GM18502 (cell line): ENCODE data around the gene FAM222B.
A peak's percentile ranks its signal among the peaks of the same experiment; 100 is the strongest.

Experiments
- ATAC-seq: cut with Tn5 transposase; IDR thresholded peaks from one replicate; pipeline ENCODE4 v1.9.1; 2021; ENCODE audit warnings: mild to moderate bottlenecking; ENCODE audit not compliant: unreplicated experiment, poor library complexity

Gene FAM222B

DNA sequence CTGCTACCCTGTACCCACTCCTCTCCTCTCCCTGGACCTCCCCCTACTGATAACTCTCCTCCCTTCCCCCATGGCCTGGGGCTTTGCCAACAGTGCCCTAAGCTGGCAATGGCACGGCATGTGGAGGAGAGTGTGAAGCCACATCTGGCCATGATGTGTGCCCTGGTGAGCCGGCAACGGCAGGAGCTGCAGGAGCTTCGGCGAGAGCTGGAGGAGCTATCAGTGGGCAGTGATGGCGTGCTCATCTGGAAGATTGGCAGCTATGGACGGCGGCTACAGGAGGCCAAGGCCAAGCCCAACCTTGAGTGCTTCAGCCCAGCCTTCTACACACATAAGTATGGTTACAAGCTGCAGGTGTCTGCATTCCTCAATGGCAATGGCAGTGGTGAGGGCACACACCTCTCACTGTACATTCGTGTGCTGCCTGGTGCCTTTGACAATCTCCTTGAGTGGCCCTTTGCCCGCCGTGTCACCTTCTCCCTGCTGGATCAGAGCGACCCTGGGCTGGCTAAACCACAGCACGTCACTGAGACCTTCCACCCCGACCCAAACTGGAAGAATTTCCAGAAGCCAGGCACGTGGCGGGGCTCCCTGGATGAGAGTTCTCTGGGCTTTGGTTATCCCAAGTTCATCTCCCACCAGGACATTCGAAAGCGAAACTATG is 93.6 kb downstream of the FAM222B start:
- ATAC-seq: no peak

DNA sequence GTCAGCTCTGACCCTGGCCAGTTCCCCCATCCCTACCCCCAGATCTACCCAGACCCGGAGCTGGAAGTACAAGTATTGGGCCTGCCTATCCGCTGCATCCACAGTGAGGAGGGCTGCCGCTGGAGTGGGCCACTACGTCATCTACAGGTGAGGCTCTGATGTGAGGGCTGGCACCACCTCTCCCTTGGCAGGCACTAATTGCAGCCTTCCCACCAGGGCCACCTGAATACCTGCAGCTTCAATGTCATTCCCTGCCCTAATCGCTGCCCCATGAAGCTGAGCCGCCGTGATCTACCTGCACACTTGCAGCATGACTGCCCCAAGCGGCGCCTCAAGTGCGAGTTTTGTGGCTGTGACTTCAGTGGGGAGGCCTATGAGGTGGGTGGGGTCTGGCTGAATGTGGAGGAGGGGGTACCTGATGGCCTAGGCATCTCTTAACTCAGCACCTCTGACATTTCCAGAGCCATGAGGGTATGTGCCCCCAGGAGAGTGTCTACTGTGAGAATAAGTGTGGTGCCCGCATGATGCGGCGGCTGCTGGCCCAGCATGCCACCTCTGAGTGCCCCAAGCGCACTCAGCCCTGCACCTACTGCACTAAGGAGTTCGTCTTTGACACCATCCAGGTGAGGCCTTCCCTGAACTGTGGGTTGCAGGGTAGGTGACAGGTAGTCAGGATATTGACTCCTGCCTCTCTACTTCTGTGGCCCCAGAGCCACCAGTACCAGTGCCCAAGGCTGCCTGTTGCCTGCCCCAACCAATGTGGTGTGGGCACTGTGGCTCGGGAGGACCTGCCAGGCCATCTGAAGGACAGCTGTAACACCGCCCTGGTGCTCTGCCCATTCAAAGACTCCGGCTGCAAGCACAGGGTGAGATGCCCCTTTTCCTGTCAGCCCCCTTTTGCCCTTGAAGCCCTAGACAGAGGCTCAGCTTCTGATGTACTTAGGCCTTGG is 94.5 kb downstream of the FAM222B start:
- no peak for ATAC-seq

DNA sequence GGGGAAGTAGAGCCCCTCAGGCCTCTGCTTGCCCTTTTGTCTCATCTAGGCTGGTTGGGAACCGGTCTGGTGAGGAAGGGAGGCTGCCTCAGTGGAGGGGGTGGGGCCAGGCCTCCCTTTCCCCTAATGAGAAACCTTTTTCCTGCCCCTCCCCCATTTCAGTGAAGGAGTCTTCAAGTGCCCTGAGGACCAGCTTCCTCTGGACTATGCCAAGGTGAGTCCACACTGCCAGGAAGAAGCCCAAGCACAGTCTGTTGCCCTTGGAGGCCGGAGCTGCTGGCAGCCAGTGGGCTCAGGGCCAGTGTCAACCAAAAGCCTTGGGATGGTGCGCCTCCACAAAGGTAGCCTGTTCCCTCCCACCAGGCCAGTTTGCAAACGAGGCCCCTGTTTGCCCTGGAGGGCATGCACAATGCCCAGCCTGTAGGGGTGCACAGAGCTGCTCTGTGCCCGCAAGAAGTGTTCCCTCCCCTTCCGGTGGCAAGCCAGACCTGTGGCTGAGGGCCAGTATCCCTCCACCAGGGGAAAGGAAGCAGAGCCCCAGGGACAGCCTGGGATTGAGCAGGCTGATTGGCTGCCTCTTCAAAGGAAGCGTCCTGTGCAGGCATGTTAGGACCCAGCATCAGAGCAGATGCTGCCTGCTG is 95.4 kb downstream of the FAM222B start:
- no peak for ATAC-seq

DNA sequence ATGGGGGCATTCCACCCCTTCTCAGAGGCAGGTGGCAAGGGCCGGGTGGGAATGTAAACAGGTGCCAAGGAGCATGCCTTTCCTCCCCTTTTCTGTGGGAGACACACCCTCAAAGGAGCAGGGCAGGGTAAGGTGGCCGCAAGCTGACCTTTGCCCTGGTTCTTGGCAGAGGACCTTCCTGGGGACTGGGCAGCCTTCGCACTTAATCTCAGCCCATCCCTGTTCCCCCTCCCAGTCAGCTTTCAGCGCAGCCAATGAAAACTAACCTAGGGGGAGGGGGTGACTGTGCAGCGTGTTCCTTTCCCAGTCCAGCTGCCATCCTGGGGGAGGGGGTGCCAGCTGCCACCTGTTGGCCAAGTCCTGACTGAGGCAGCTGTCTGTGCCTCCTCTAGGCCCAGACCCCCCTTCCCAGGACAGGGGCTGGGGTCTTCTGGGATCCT is 96.0 kb downstream of the FAM222B start:
- ATAC-seq: no peak

DNA sequence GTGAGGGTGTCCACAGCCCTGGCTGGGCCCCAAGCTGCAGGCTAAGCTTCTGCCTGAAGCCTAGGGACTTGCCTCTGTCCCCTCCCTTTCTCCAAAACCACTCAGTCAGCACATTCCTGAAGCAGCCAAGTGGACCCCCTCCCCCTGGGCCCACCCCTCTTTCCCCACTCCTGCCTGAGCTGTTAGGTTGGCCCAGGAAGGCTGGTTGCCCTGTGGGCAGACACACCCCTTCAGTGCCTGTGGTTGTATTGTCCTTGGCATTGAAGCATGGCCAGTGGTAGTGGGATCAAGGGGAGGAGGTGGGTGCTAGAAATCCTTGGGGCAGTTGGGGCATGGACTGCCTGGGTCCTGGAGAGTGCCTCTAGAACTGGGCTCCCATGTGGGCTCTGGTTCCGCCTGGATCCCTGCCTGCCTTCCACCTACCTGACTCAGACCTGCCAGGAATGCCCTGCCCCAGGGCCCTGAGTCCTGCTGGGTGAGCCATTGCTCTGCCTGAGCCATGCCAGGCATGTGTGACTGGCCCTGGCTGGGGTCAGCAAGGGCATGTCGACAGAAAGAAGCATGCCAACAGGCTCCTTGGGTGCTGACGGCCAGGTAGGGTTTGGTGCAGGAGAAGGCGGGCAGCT is 96.7 kb downstream of the FAM222B start:
- no peak for ATAC-seq

DNA sequence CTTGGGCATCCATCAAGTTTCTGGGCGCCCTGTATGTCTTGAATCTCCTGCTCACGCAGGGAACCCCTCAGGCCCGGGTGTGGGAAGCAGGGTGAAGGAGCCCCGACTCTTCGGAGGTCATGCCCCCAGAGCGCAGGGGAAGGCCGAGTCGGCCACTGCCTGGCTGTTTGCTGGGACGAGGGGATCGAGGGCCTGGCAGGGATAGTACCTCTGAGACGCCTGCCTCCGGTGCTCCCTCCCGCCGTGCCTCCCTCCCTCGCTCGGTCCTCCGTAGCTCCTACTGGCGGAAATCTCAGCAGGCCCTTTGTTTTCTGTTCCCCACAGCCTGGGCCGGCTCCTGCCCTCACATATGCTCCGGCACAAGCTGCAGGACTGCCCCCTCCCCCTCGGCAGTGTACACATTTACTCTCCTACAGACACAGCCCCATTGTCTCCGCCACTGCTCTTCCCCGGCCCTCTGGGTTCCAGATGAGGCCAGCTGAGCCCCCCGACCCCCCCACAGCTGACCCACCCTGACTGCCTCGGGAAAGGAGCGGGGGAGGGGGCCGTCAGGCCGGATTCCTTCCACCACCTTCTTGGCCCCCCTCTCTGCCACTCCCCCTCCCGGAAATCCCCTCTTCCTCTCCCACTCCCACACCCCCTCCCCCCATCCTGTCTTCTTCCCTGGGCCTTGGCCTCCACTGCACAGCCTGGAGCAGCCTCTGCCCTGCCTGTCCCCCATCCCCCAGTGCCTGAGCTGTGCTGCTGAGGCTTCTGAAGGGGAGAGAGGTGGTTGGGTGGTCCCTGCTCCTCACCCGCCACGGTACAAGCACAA is 97.4 kb downstream of the FAM222B start:
- ATAC-seq: no peak

DNA sequence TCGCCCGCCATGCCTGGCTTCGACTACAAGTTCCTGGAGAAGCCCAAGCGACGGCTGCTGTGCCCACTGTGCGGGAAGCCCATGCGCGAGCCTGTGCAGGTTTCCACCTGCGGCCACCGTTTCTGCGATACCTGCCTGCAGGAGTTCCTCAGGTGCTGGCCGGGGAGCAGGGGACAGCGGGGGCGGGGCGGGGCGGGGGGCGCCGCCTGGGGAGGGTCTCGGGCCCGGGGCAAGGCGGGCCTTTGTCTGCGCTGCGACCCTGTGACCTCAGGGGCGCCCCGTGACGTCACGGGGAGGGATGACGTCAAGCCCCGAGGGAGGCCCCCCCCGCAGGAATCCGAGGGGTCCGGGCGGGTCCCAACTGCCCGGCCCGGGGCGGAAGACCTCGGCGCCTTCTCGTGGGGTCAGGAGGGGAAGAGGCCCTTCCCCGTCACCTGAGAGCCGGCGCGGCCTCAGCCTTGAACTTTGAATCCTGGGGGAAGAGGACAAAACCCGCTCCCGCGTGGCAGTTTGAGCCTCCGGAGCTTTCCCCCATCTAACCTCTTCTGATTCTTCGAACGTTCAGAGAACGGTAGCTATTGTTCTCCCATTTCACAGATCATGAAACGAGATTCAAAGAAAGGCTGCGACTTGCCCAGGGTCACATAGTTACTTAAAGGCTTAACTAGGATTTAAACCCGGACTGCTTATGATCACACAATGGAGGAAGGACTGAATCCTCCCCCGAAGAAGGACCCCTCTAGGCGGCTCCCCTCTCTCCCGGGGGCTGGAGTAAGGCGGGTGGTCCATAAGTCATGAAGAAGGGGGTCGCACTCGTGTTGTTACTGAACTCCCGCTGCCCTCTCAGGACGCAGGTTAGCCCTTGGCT is 98.3 kb downstream of the FAM222B start:
- ATAC-seq: peak; percentile 32

DNA sequence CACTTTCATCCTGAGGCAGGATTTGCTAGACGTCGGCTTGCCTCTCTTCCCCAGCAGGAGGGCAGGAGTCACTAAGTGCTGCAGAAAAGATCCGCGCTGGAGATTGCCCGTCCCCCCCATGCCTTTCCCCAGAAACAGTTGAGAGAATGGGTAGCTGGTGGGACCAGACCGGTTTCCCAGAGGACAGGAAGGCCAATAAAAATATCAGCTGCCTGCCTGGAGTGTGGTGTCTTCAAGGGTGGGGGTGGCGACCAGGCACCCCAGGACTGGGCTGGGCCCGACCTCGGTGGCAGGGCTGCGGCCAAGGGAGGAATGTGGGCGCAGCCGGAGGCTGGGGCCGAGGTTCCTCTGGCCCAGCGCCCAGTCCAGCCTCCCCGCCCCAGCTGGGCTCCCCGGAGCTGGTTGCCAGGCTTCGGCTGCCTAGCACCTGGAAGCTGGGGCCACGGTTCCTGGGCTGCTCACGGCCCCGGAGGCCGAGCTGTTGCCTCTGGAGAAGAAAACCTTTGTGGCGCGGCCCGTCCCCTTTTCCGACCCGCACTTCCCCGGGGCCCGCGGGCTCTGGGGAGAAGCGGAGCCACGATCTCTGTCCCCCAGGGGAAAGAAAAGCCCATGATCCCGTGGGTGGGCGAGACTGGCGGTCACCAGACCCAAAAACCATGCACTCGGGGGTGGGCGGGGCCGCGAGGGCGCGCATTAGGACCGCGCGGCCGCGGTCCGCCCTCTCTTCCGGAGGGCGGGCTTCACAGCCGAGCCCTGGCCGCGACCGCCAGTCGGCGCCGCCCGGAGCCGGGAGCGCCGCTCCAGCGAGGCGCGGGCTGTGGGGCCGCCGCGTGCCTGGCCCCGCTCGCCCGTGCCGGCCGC is 99.1 kb downstream of the FAM222B start, which contains the start of gene TRAF4:
TSS of gene TRAF4 (plus strand) at position 769 of the 861 bp plus-strand sequence. CDS start 102 bp downstream, outside the sequence.
- peak; percentile 63 for ATAC-seq

DNA sequence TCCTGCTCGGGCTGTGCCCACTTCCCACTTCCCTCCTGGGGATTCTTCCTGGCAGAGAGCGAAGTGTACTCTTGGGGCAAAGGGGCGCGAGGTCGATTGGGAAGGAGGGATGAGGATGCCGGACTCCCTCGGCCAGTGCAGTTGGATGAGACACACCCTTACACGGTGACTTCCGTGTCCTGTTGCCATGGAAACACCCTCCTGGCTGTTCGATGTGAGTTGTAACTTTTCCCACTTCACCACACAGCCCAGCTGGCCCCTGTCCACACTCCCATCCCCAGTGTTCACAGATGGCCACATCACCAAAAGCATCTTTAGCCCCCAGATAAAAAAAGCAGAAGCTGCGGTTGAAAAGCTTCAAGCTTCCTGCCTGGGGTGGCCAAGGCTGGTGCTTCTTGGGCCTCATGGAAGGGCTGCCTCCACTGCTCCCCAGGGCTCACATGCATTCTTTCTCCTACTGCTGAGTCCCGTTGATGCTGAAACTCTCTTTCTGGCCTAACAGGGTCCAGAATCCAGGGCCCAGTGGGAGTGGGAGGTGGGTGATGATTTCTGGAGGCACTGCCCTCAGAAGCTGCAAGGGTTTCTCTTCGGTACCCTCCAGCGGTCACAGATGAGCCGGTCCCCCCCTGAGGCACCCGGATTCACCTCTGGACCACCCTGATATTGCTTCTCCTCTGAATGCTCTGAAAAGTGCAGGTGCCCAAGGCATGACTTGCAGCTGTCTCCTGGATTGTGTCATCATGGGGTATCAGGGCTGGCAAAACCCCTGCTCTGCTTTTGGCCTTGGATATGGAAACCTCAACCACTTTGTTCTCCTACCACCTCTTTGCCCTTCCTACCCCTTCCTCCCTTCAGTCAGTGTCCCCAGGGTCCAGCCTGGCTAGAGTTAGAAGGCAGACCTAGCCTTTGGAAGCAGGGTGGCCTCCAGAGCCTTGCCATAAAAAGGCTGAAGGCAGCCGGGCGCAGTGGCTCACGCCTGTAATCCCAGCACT is 100.9 kb downstream of the FAM222B start:
- ATAC-seq: no peak

DNA sequence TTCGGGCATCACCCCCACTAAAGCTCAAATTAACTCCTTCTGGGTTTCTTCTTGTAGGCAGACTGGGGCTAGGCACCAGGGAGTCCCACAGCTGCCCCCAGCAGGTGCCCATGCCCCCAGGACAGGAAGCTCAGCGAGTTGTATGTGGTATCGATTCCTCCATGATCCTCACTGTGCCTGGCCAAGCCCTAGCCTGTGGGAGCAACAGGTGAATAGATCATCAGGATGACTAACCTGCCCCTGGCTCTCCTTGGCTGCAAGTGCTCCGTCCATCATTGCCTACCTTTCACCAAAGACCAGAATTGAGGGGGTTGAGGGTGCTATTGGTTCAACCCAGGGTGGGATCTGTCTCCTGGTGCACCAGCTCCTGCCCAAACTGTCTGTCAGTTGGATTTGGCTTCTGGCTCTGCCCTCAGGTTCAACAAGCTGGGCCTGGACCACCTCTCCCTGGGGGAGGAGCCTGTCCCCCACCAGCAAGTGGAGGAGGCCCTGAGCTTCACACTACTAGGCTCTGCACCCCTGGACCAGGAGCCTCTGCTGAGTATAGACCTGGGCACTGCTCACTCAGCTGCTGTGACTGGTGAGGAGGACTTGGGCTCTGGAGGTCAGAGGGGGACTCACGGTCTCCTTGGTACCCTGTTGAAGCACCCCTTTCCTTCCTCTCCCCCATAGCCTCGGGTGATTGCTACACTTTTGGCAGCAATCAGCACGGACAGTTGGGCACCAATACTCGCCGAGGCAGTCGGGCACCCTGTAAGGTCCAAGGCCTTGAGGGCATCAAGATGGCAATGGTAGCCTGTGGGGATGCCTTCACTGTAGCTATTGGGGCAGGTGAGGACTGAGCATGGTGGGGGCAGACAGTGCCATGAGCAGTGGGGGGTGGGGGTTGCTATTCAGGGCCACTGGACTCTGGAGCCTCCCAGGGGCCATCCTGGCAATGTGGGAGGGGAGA is 101.9 kb downstream of the FAM222B start:
- no peak for ATAC-seq

DNA sequence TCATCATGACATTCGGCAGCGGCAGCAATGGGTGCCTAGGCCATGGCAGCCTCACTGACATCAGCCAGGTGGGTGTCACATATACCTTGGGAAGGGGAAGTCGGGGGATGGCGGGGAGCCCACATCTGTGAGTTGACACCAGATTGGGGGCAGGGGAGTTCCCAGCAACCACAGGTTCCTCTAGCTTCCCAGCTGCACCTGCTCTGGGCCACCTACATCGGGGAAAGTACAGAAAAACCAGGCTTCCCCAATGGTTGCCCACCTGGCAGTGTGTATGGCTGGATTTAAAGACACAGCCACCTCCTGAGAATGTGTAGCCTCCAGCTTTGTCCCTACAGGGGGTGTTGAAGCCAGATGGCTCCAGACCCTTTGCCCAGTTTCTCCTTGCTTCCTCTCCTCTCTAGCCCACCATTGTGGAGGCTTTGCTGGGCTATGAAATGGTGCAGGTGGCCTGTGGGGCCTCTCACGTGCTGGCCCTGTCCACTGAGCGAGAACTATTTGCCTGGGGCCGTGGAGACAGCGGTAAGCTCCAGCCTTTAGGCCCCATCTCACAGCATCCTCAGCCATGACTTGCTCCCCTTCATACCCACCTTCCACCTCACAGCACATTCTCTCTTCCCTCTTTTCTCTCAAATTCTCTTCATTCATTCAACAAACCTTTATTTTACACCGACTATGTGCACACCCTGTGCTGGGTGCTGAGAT is 103.8 kb downstream of the FAM222B start:
- ATAC-seq: no peak

DNA sequence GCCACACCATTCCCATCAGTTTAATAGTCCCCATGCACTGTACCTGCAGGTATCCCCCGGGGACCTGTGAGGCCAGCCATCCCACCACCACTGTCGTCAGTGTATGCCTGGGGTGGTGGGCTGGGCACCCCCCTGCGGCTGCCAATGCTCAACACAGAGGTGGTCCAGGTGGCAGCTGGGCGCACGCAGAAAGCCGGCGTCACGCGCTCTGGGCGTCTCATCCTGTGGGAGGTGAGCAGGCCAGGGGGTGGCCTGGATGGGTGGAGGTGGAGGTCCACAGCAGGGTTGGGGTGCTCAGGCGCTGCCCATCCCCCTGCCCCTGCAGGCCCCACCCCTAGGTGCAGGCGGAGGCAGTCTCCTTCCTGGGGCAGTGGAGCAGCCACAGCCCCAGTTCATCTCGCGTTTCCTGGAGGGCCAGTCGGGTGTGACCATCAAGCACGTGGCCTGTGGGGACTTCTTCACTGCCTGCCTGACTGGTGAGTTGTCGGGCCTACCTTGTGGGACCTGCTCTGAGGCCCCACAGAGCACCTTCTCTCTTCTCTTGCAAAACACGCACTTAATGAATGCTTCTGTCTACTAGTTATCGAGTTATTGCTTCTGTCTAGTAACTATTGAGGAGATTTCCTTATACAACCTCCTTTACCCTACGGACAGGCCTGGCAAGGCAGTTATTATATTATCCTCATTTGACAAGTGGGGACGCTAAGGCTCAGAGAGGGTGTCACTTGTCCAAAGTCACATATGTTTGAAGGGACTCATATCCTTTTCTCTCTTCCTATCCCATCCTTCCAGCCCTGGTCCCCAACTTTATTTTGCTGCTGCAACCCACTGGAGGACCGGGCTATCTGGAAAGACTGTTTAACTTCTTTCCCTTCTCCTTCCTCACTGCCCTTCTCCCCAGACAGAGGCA is 104.6 kb downstream of the FAM222B start:
- peak; percentile 75 for ATAC-seq

DNA sequence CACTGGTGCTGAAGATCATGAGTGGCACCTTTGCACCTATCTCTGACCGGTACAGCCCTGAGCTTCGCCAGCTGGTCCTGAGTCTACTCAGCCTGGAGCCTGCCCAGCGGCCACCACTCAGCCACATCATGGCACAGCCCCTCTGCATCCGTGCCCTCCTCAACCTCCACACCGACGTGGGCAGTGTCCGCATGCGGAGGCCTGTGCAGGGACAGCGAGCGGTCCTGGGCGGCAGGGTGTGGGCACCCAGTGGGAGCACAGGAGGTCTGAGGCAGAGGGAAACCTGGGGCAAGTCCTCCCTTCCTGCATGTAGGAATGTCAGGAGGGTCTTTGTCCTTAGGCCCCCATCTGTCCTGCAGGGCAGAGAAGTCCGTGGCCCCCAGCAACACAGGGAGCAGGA is 105.3 kb downstream of the FAM222B start:
- no peak for ATAC-seq
